SK-N-SH (cell line): ENCODE results near the gene ALDOA. TPM values are rescaled to one million over a fixed set of nuclear protein-coding genes. Genes with fewer than 3 reads are reported as not detected.

Experiments used
- CTCF ChIA-PET: fragments of 300-600, 350-600 bp; formaldehyde crosslinking; extraction: SDS; loops from one replicate; lab custom pipeline; 2021; lab: Yijun Ruan, JAX
- POLR2A ChIA-PET: fragments of 350-600 bp; sonication (Branson Sonifier 250); formaldehyde crosslinking; extraction: SDS; loops from one replicate; lab custom pipeline; 2020; ENCODE audit warnings: antibody characterized with exemption, inconsistent platforms; lab: Yijun Ruan, JAX
- DNase-seq: peaks from one replicate; pipeline ENCODE4 v3.0.0; 2012
- H2AFZ ChIP-seq: fragments of 200-600 bp; sonication (generic); 2 replicates; pipeline ENCODE4 v1.8.1; 2016; ENCODE audit warnings: antibody characterized with exemption, mild to moderate bottlenecking, low read depth
- H3F3A ChIP-seq: fragments of 200-600 bp; sonication (generic); replicated peaks from 2 replicates; pipeline ENCODE3; 2016; ENCODE audit warnings: antibody characterized with exemption, mild to moderate bottlenecking; ENCODE audit not compliant: insufficient read depth
- H3K27ac ChIP-seq, 2 experiments: fragments of 200-500 bp in 1 of 2; fragments of 200-600 bp in 1 of 2; sonication (Bioruptor generic) in 1 of 2; sonication (generic), shearing (Covaris generic) in 1 of 2; 2 replicates each; pipeline versions ENCODE4 v1.5.1 to v1.6.1; 2014 to 2016; ENCODE audit warnings: low read depth in 2 of 2, inconsistent platforms in 1 of 2, low read length in 1 of 2, mild to moderate bottlenecking in 1 of 2, mixed read lengths in 1 of 2
- H3K27me3 ChIP-seq: fragments of 200-600 bp; sonication (generic), shearing (Covaris generic); 2 replicates; pipeline ENCODE4 v1.6.1; 2016; ENCODE audit warnings: mixed run types; ENCODE audit not compliant: insufficient read depth
- H3K36me3 ChIP-seq, 2 experiments: fragments of 200-500 bp in 1 of 2; fragments of 200-600 bp in 1 of 2; sonication (Bioruptor generic) in 1 of 2; sonication (generic) in 1 of 2; replicated peaks in 1 of 2; 2 replicates each; pipeline versions ENCODE3 to v1.5.1; 2014 to 2016; ENCODE audit warnings: low read length in 1 of 2, mild to moderate bottlenecking in 1 of 2; ENCODE audit not compliant: insufficient read depth in 2 of 2, control insufficient read depth in 1 of 2
- H3K4me1 ChIP-seq, 2 experiments: fragments of 200-500 bp in 1 of 2; fragments of 200-600 bp in 1 of 2; sonication (Bioruptor generic) in 1 of 2; sonication (generic), shearing (Covaris generic) in 1 of 2; 2 replicates each; pipeline versions ENCODE4 v1.5.1 to v1.6.1; 2014 to 2016; ENCODE audit warnings: low read depth in 1 of 2, low read length in 1 of 2, mixed run types in 1 of 2; ENCODE audit not compliant: insufficient read depth in 2 of 2, control insufficient read depth in 1 of 2
- H3K4me2 ChIP-seq: fragments of 200-600 bp; sonication (generic), shearing (Covaris generic); 2 replicates; pipeline ENCODE4 v1.6.1; 2017; ENCODE audit warnings: mixed run types
- H3K4me3 ChIP-seq, 2 experiments: fragments of 200-500 bp in 1 of 2; fragments of 200-600 bp in 1 of 2; sonication (Bioruptor generic) in 1 of 2; sonication (generic), shearing (Covaris generic) in 1 of 2; 2 replicates each; pipeline versions ENCODE4 v1.5.1 to v1.8.1; 2014 to 2016; ENCODE audit warnings: low read depth in 2 of 2, inconsistent platforms in 1 of 2, low read length in 1 of 2, mild to moderate bottlenecking in 1 of 2, mixed read lengths in 1 of 2, moderate library complexity in 1 of 2
- H3K79me2 ChIP-seq: fragments of 200-600 bp; sonication (generic); 2 replicates; pipeline ENCODE4 v1.8.1; 2017; ENCODE audit warnings: mild to moderate bottlenecking; ENCODE audit not compliant: insufficient read depth
- H3K9ac ChIP-seq: fragments of 200-600 bp; sonication (generic); 2 replicates; pipeline ENCODE4 v1.6.1; 2017; ENCODE audit warnings: mixed run types
- H3K9me2 ChIP-seq: fragments of 200-600 bp; sonication (generic); 2 replicates; pipeline ENCODE4 v1.6.1; 2017; ENCODE audit warnings: mixed run types
- H3K9me3 ChIP-seq: fragments of 200-600 bp; sonication (generic); 2 replicates; pipeline ENCODE4 v1.6.1; 2017; ENCODE audit warnings: mixed run types, mild to moderate bottlenecking, moderate library complexity
- H4K20me1 ChIP-seq: fragments of 200-600 bp; sonication (generic); 2 replicates; pipeline ENCODE4 v1.6.1; 2017; ENCODE audit warnings: mild to moderate bottlenecking, mixed run types; ENCODE audit not compliant: insufficient read depth
- ELF1 ChIP-seq: IDR thresholded peaks from 2 replicates; pipeline ENCODE4 v1.4.0; 2012
- EP300 ChIP-seq, 2 experiments: IDR thresholded peaks; 2 replicates each; pipeline versions ENCODE4 v1.4.0 to v1.6.1; 2012; ENCODE audit warnings: borderline replicate concordance in 1 of 2, low read depth in 1 of 2, low read length in 1 of 2
- FOSL2 ChIP-seq: IDR thresholded peaks from 2 replicates; pipeline ENCODE4 v1.4.0; 2012; ENCODE audit warnings: low read depth, mild to moderate bottlenecking, moderate library complexity, borderline replicate concordance
- FOXM1 ChIP-seq: IDR thresholded peaks from 2 replicates; pipeline ENCODE4 v1.4.0; 2012; ENCODE audit warnings: low read depth, mild to moderate bottlenecking
- GATA2 ChIP-seq: sonication (generic); formaldehyde crosslinking; IDR thresholded peaks from 2 replicates; pipeline ENCODE4 v1.5.0; 2020; ENCODE audit warnings: mild to moderate bottlenecking, missing genetic modification reagents
- IRF3 ChIP-seq: fragments of 150-350 bp; IDR thresholded peaks from 2 replicates; pipeline ENCODE4 v1.6.1; 2016; ENCODE audit warnings: mild to moderate bottlenecking, low read depth, low read length
- MAX ChIP-seq: IDR thresholded peaks from 2 replicates; pipeline ENCODE4 v1.4.0; 2012; ENCODE audit warnings: low read depth
- NRF1 ChIP-seq: IDR thresholded peaks from 2 replicates; pipeline ENCODE4 v1.6.1; 2012; ENCODE audit warnings: low read depth, mild to moderate bottlenecking, low read length
- RCOR1 ChIP-seq: fragments of 150-350 bp; IDR thresholded peaks from 2 replicates; pipeline ENCODE4 v1.6.1; 2017; ENCODE audit warnings: antibody characterized with exemption, low read length
- RXRA ChIP-seq: IDR thresholded peaks from 2 replicates; pipeline ENCODE4 v1.4.0; 2012; ENCODE audit warnings: low read depth, mild to moderate bottlenecking, borderline replicate concordance
- SMC3 ChIP-seq: IDR thresholded peaks from 2 replicates; pipeline ENCODE4 v1.6.1; 2012; ENCODE audit warnings: low read depth, low read length, improper control_type of control experiment
- TCF12 ChIP-seq: IDR thresholded peaks from 2 replicates; pipeline ENCODE4 v1.4.0; 2012
- TEAD4 ChIP-seq: IDR thresholded peaks from 2 replicates; pipeline ENCODE4 v1.4.0; 2012; ENCODE audit warnings: mild to moderate bottlenecking, borderline replicate concordance; ENCODE audit not compliant: insufficient read depth
- USF1 ChIP-seq: IDR thresholded peaks from 2 replicates; pipeline ENCODE4 v1.4.0; 2012; ENCODE audit warnings: low read depth, borderline replicate concordance
- USF2 ChIP-seq: fragments of 150-350 bp; IDR thresholded peaks from 2 replicates; pipeline ENCODE4 v1.6.1; 2017; ENCODE audit warnings: antibody characterized with exemption, low read length, low read depth, borderline replicate concordance
- WGBS: methylation state at CpG from one replicate; pipeline ENCODE4 v1.1.6; 2017; ENCODE audit warnings: low lambda C conversion rate; 5-methylcytosine and 5-hydroxymethylcytosine counted together
- polyA plus RNA-seq, 3 experiments: library from polyadenylated mRNA; depleted of rRNA; stranded (reverse); fragments of >200 nt; gene quantifications; 2 replicates each; pipeline ENCODE4 v1.2.3, GENCODE V29; 2012

ALDOA gene
- polyA plus RNA-seq, 1 of the 3 experiments (the other 2 are of a cell fraction) = 641 TPM

DNA sequence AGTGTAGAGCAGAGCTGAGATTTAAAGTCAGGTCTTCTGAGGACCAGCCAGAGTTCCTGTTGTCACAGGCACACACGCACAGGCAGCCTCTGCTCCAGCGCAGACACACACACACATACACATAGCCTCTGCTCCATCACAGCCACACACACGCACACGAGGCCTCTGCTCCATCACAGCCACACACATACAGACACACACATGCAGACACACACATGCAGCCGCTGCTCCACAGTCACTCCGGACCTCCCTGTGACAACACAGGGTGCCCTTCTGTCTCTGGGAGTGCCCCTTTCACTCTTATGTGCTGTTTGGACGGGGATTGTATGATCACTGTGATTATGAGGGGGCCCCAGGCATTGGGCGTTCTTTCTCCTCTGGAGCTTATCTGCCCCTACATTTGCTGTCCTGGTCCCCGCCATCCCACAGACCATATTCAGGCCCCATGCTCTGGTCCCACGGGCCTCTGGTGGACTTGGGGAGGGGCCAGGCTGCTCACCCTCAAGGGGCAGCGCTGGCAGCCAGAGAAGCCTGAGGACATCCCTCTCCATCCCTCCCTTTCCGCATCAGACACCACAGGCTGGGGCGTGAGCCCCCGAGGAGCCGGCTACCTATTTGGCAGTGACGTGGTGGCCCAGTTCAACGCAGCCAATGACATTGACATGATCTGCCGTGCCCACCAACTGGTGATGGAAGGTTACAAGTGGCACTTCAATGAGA lies 18.7 kb downstream of the ALDOA start:
- H3K27me3 ChIP-seq = no peaks in the 10 kb centered on the region
- H2AFZ ChIP-seq = no peak overlapping the region
- CTCF ChIA-PET = interaction anchor here (1.1 to 5.1 kb wide), 3 partner anchors 8 to 36 kb away, joined by 3 to 49 read pairs (median 3); partner anchors contain the start of genes GDPD3 and TBX6
- H3K79me2 ChIP-seq = peaks cover 34% of the 10 kb centered on the region
- H3F3A ChIP-seq = peaks cover 28% of the 10 kb centered on the region
- H3K4me1 ChIP-seq = peaks cover 0 to 6% of the 10 kb centered on the region in 2 experiments; a peak in 1 of 4 replicates
- no peak overlapping the region for H3K4me2 ChIP-seq
- peaks cover 18% of the 10 kb centered on the region for H4K20me1 ChIP-seq
- no peak overlapping the region; a peak in 1 of 4 replicates for H3K27ac ChIP-seq
- H3K9me2 ChIP-seq = no peaks in the 10 kb centered on the region
- H3K9me3 ChIP-seq = no peaks in the 10 kb centered on the region
- H3K9ac ChIP-seq = no peak overlapping the region
- peaks cover 33 to 47% of the 10 kb centered on the region in 2 experiments for H3K36me3 ChIP-seq
- POLR2A ChIA-PET = interaction anchor here (0.7 kb wide), 1 partner anchor 18 kb away, joined by 3 read pairs; no protein-coding TSS in a partner anchor
- no peak for DNase-seq
- no peak for TF ChIP-seq SMC3
- TF ChIP-seq FOSL2 = no peak
- no peak for TF ChIP-seq USF2
- TF ChIP-seq TCF12 = no peak
- TF ChIP-seq MAX = no peak
- no peak for TF ChIP-seq TEAD4
- no peak for TF ChIP-seq EP300 (IDR thresholded peaks at IDR 0.05; ENCODE audit: borderline replicate concordance in 1 of 2, low read depth in 1 of 2, low read length in 1 of 2)
- no peak for TF ChIP-seq ELF1
- no peak for TF ChIP-seq IRF3
- TF ChIP-seq FOXM1 = no peak
- TF ChIP-seq GATA2 (CRISPR knock-in tag) = no peak
- no peak for TF ChIP-seq USF1
- no peak for TF ChIP-seq RCOR1
- TF ChIP-seq RXRA = no peak
- no peak for TF ChIP-seq NRF1
- TF ChIP-seq, all 33 proteins: peak for 0
- no peak overlapping the region for H3K4me3 ChIP-seq
- 87% methylated on average over 16 of the region's 18 CpGs for WGBS
